Measurements from ENCODE around the gene LRIT1. TPM values are rescaled to one million over a fixed set of nuclear protein-coding genes. Genes with fewer than 3 reads are reported as not detected.
A peak's percentile ranks its signal among the peaks of the same experiment; 100 is the strongest.

The LRIT1 gene
- total RNA-seq, 4 donors from 2014 or later, result not detected

- TF ChIP-seq CTCF (IDR thresholded peaks at IDR 0.05 in 4 of 5, conservative IDR thresholded peaks at IDR 0.05 in 1 of 5), result no peak
- no peak for TF ChIP-seq POLR2A (IDR thresholded peaks at IDR 0.05)
- peak within 1 kb of the TSS; percentile 28 to 53 (median 46) for H3K4me3 ChIP-seq
- peaks cover 0 to 3% of the 10 kb centered on the region in 2 donors for H3K4me1 ChIP-seq
- peaks cover 15 to 25% (median 20%) of the 10 kb centered on the region in 3 donors for H3K27me3 ChIP-seq
- no peak within 1 kb of the TSS for H3K27ac ChIP-seq
- ATAC-seq (no peak), DNase-seq (no peak)
- intact Hi-C loops (cut with DNase I; ENCODE audit: low total_unique reads) (no loop called here), in situ Hi-C loops (cut with MboI; ENCODE audit: low sequenced_read_pairs in 4 of 4) (no loop called here)
- no peaks in the 10 kb centered on the region for H3K36me3 ChIP-seq
- H3K9me3 ChIP-seq, result no peaks in the 10 kb centered on the region
These were observed 46.8 kb downstream of the LRIT1 start, which contains the start of gene CDHR1 for GRCh38 chr10:84194424-84195043. Gene CDHR1, plus strand, starts transcription at chr10:84194537. Its CDS starts 224 bp downstream, at chr10:84194761.

- Histone ChIP-seq H3K4me3 (peak overlapping the region; percentile 28 to 53 (median 46)), H3K36me3 (no peaks in the 10 kb centered on the region), H3K9me3 (no peaks in the 10 kb centered on the region), H3K27ac (no peak overlapping the region), H3K27me3 (peaks cover 15 to 25% (median 20%) of the 10 kb centered on the region in 3 donors), H3K4me1 (peaks cover 0 to 3% of the 10 kb centered on the region in 2 donors)
- no peak for TF ChIP-seq POLR2A (IDR thresholded peaks at IDR 0.05)
- no peak for TF ChIP-seq CTCF (IDR thresholded peaks at IDR 0.05 in 4 of 5, conservative IDR thresholded peaks at IDR 0.05 in 1 of 5)
- no peak for ATAC-seq
- in situ Hi-C loops (cut with MboI; ENCODE audit: low sequenced_read_pairs in 4 of 4) (no loop called here), intact Hi-C loops (cut with DNase I; ENCODE audit: low total_unique reads) (no loop called here)
- DNase-seq, result no peak
These were observed 47.4 kb downstream of the LRIT1 start for GRCh38 chr10:84193846-84194423.

- Histone ChIP-seq H3K9me3 (no peaks in the 10 kb centered on the region), H3K36me3 (no peaks in the 10 kb centered on the region), H3K4me3 (no peak overlapping the region), H3K27ac (no peak overlapping the region), H3K27me3 (peaks cover 15 to 25% (median 20%) of the 10 kb centered on the region in 3 donors), H3K4me1 (peaks cover 0 to 3% of the 10 kb centered on the region in 2 donors)
- DNase-seq (no peak), ATAC-seq (no peak)
- in situ Hi-C loops (cut with MboI; ENCODE audit: low sequenced_read_pairs in 4 of 4), result no loop called here
- intact Hi-C loops (cut with DNase I; ENCODE audit: low total_unique reads), result no loop called here
- TF ChIP-seq CTCF (IDR thresholded peaks at IDR 0.05 in 4 of 5, conservative IDR thresholded peaks at IDR 0.05 in 1 of 5), result no peak
- no peak for TF ChIP-seq POLR2A (IDR thresholded peaks at IDR 0.05)
These were observed 48.0 kb downstream of the LRIT1 start for GRCh38 chr10:84193327-84193726.

GRCh38 chr10:84191106-84191505, 50.2 kb downstream of the LRIT1 start:
- peaks cover 0 to 3% of the 10 kb centered on the region in 2 donors for H3K4me1 ChIP-seq
- no peak overlapping the region for H3K27ac ChIP-seq
- H3K4me3 ChIP-seq, result no peak overlapping the region
- in situ Hi-C loops (cut with MboI; ENCODE audit: low sequenced_read_pairs in 4 of 4), result no loop called here
- ATAC-seq, result no peak
- H3K9me3 ChIP-seq, result no peaks in the 10 kb centered on the region
- no peaks in the 10 kb centered on the region for H3K36me3 ChIP-seq
- intact Hi-C loops (cut with DNase I; ENCODE audit: low total_unique reads), result no loop called here
- no peak for TF ChIP-seq POLR2A (IDR thresholded peaks at IDR 0.05)
- TF ChIP-seq CTCF (IDR thresholded peaks at IDR 0.05 in 4 of 5, conservative IDR thresholded peaks at IDR 0.05 in 1 of 5), result no peak
- peaks cover 15 to 22% (median 17%) of the 10 kb centered on the region in 3 donors for H3K27me3 ChIP-seq
- DNase-seq, result no peak
